SU-DHL-6 (cell line): ENCODE results near the gene SIRPG.

Experiments used
- EZH2phosphoT487 ChIP-seq: fragments of 200-600 bp; sonication (generic), shearing (Covaris generic); conservative IDR thresholded peaks from 2 replicates; pipeline ENCODE4 v1.6.1; 2018; ENCODE audit warnings: mild to moderate bottlenecking, antibody characterized with exemption, low read length, moderate library complexity, mixed read lengths
- TF ChIP-seq, protein P1 (sequence below): fragments of 200-600 bp; sonication (generic); IDR thresholded peaks from one replicate; pipeline ENCODE4 v1.5.1; 2017; ENCODE audit warnings: antibody characterized with exemption, mild to moderate bottlenecking, low read length, moderate library complexity; ENCODE audit not compliant: insufficient read depth, poor library complexity, severe bottlenecking

DNA sequence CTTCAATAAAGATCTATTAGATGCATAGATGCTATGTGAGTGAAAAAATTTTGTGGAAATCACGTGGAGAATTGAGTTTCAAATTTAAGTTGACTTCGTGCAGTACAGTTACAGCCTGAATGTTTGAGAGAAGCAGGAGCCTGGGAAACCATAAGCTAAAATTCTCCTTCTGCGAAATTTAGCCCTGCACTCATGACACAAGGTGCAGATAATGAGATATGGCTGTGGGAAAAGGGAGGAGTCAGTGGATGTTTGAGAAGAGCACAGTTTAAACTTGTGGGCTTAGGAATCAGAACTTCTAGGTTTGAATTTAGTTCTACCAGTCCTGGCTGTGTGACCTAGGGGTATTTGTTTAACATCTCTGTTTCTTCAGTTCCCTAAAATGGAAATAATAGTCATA lies 32.1 kb upstream of the SIRPG start:
- TF ChIP-seq, protein P1, sequence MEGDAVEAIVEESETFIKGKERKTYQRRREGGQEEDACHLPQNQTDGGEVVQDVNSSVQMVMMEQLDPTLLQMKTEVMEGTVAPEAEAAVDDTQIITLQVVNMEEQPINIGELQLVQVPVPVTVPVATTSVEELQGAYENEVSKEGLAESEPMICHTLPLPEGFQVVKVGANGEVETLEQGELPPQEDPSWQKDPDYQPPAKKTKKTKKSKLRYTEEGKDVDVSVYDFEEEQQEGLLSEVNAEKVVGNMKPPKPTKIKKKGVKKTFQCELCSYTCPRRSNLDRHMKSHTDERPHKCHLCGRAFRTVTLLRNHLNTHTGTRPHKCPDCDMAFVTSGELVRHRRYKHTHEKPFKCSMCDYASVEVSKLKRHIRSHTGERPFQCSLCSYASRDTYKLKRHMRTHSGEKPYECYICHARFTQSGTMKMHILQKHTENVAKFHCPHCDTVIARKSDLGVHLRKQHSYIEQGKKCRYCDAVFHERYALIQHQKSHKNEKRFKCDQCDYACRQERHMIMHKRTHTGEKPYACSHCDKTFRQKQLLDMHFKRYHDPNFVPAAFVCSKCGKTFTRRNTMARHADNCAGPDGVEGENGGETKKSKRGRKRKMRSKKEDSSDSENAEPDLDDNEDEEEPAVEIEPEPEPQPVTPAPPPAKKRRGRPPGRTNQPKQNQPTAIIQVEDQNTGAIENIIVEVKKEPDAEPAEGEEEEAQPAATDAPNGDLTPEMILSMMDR, result no peak
- no peak for TF ChIP-seq EZH2phosphoT487
